Mesendoderm (in vitro differentiated cells): ENCODE data around the gene SERTAD2.

ENCODE experiments used
- DNase-seq: peaks from one replicate; pipeline ENCODE4 v3.0.0; 2013
- H2AK5ac ChIP-seq: 2 replicates; pipeline ENCODE4 v1.6.1; 2013; ENCODE audit warnings: low read length, inconsistent platforms
- H2BK120ac ChIP-seq: 2 replicates; pipeline ENCODE4 v1.6.1; 2013; ENCODE audit warnings: low read depth, mild to moderate bottlenecking, low read length, moderate library complexity, mixed read lengths
- H2BK15ac ChIP-seq: replicated peaks from 2 replicates; pipeline ENCODE4 v1.6.1; 2013; ENCODE audit warnings: low read depth, mild to moderate bottlenecking, moderate library complexity
- H2BK5ac ChIP-seq: 2 replicates; pipeline ENCODE4 v1.6.1; 2013; ENCODE audit warnings: low read length, inconsistent platforms
- H3K18ac ChIP-seq: 2 replicates; pipeline ENCODE4 v1.6.1; 2013; ENCODE audit warnings: mild to moderate bottlenecking, low read length, mixed read lengths
- H3K23ac ChIP-seq: one replicate; pipeline ENCODE4 v1.6.1; 2013; ENCODE audit warnings: low read length
- H3K27ac ChIP-seq: 2 replicates; pipeline ENCODE4 v1.5.1; 2013; ENCODE audit warnings: low read depth, mild to moderate bottlenecking, inconsistent platforms, low read length, moderate library complexity
- H3K27me3 ChIP-seq: 2 replicates; pipeline ENCODE4 v1.6.1; 2013; ENCODE audit warnings: low read length, control low read depth, mild to moderate bottlenecking, inconsistent platforms; ENCODE audit not compliant: insufficient read depth, poor library complexity
- H3K36me3 ChIP-seq: 2 replicates; pipeline ENCODE4 v1.6.1; 2013; ENCODE audit warnings: low read length, inconsistent platforms; ENCODE audit not compliant: control insufficient read depth, insufficient read depth
- H3K4ac ChIP-seq: one replicate; pipeline ENCODE4 v1.6.1; 2013; ENCODE audit warnings: low read depth, mild to moderate bottlenecking, low read length, moderate library complexity
- H3K4me1 ChIP-seq: 2 replicates; pipeline ENCODE4 v1.6.1; 2013; ENCODE audit warnings: low read depth, low read length, inconsistent platforms; ENCODE audit not compliant: control insufficient read depth
- H3K4me2 ChIP-seq: 2 replicates; pipeline ENCODE4 v1.6.1; 2013; ENCODE audit warnings: low read length
- H3K4me3 ChIP-seq: 2 replicates; pipeline ENCODE4 v1.5.1; 2013; ENCODE audit warnings: mild to moderate bottlenecking, low read length
- H3K56ac ChIP-seq: one replicate; pipeline ENCODE4 v1.6.1; 2013; ENCODE audit warnings: low read length
- H3K79me1 ChIP-seq: 2 replicates; pipeline ENCODE4 v1.6.1; 2013; ENCODE audit warnings: low read length, inconsistent platforms
- H3K79me2 ChIP-seq: 2 replicates; pipeline ENCODE4 v1.6.1; 2013; ENCODE audit warnings: mild to moderate bottlenecking, low read length; ENCODE audit not compliant: control insufficient read depth, insufficient read depth
- H3K9ac ChIP-seq: 2 replicates; pipeline ENCODE4 v1.6.1; 2013; ENCODE audit warnings: low read length, inconsistent platforms
- H4K5ac ChIP-seq: one replicate; pipeline ENCODE4 v1.6.1; 2013; ENCODE audit warnings: low read length
- H4K8ac ChIP-seq: one replicate; pipeline ENCODE4 v1.6.1; 2013; ENCODE audit warnings: low read depth, mild to moderate bottlenecking, control low read depth, low read length, moderate library complexity
- WGBS: extraction: QIAGEN DNeasy Blood & Tissue Kit; methylation state at CpG from one replicate; pipeline ENCODE4 v1.1.7; 2013; ENCODE audit warnings: low lambda C conversion rate, missing lambda C conversion rate; ENCODE audit not compliant: insufficient coverage; ENCODE audit errors: extremely low coverage; 5-methylcytosine and 5-hydroxymethylcytosine counted together

SERTAD2 gene

GRCh38 chr2:64604155-64604554 is 49.6 kb downstream of the SERTAD2 start:
- Histone ChIP-seq H3K79me1 (no peaks in the 10 kb centered on the region), H4K5ac (no peak overlapping the region), H3K4me1 (no peaks in the 10 kb centered on the region), H3K56ac (no peak overlapping the region), H3K36me3 (no peaks in the 10 kb centered on the region), H3K4me2 (no peak overlapping the region), H3K18ac (no peak overlapping the region), H2AK5ac (no peak overlapping the region), H2BK15ac (no peak overlapping the region), H2BK5ac (no peak overlapping the region), H3K79me2 (no peaks in the 10 kb centered on the region), H3K23ac (no peak overlapping the region), H3K4me3 (no peak overlapping the region), H4K8ac (no peak overlapping the region), H3K27ac (no peak overlapping the region), H3K4ac (no peak overlapping the region), H2BK120ac (no peak overlapping the region), H3K27me3 (no peaks in the 10 kb centered on the region), H3K9ac (no peak overlapping the region)
- no peak for DNase-seq
- no CpG with 5 or more reads among the region's 2 CpGs for WGBS

- DNase-seq, result no peak
- no peak overlapping the region for H3K18ac ChIP-seq
- no CpG with 5 or more reads among the region's 11 CpGs for WGBS
Measured at GRCh38 chr2:64602436-64602835, 51.3 kb downstream of the SERTAD2 start.

DNA sequence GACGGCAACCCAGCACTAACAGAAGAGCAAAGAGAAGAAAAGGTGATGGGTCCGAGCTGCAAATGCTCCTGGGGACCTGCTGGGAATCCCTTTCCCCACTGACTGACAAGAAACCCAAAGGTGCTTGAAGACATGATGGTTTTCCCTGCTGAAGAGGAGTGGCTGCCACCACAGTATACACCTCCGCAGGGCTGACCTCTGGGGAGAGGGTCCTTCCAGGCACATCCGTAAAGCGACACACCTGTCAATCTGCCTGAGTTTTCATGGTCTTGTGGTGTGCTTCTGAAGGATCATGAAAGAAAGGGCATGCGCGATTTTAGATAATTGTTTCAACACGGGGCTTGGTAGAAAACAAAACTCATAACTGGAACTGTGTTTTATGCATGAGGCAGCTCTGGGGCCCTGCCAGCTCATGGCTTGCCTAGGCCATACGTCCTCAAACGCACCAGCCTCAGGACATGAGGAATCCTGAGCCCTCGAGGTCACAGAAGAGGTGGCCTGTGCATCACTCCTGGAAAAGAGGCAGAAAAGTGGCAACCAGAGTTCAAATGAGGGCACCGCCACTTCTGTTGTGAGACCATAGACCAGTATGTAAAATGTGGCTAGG is 51.8 kb downstream of the SERTAD2 start:
- H3K79me1 ChIP-seq, result no peaks in the 10 kb centered on the region
- no peaks in the 10 kb centered on the region for H3K79me2 ChIP-seq
- no CpG with 5 or more reads among the region's 12 CpGs for WGBS
- no peak overlapping the region for H3K27ac ChIP-seq
- no peaks in the 10 kb centered on the region for H3K27me3 ChIP-seq
- no peak overlapping the region for H3K56ac ChIP-seq
- H2AK5ac ChIP-seq, result no peak overlapping the region
- H3K4ac ChIP-seq, result no peak overlapping the region
- no peak overlapping the region for H3K18ac ChIP-seq
- no peak overlapping the region for H3K4me2 ChIP-seq
- H3K36me3 ChIP-seq, result no peaks in the 10 kb centered on the region
- H3K4me1 ChIP-seq, result no peaks in the 10 kb centered on the region
- H4K8ac ChIP-seq, result no peak overlapping the region
- H3K4me3 ChIP-seq, result no peak overlapping the region
- H3K23ac ChIP-seq, result no peak overlapping the region
- no peak overlapping the region for H3K9ac ChIP-seq
- H2BK5ac ChIP-seq, result no peak overlapping the region
- H2BK120ac ChIP-seq, result no peak overlapping the region
- no peak overlapping the region for H2BK15ac ChIP-seq
- no peak overlapping the region for H4K5ac ChIP-seq
- no peak for DNase-seq

More at GRCh38 chr2:64602436-64602835, 51.3 kb downstream of the SERTAD2 start:
- Histone ChIP-seq H3K27me3 (no peaks in the 10 kb centered on the region), H3K79me2 (no peaks in the 10 kb centered on the region), H3K56ac (no peak overlapping the region), H3K79me1 (no peaks in the 10 kb centered on the region), H3K23ac (no peak overlapping the region), H3K4ac (no peak overlapping the region), H3K9ac (no peak overlapping the region), H3K4me1 (no peaks in the 10 kb centered on the region), H3K4me3 (no peak overlapping the region), H2BK5ac (no peak overlapping the region), H4K8ac (no peak overlapping the region), H3K4me2 (no peak overlapping the region), H3K36me3 (no peaks in the 10 kb centered on the region), H3K27ac (no peak overlapping the region), H4K5ac (no peak overlapping the region), H2BK120ac (no peak overlapping the region), H2BK15ac (no peak overlapping the region), H2AK5ac (no peak overlapping the region)

DNA sequence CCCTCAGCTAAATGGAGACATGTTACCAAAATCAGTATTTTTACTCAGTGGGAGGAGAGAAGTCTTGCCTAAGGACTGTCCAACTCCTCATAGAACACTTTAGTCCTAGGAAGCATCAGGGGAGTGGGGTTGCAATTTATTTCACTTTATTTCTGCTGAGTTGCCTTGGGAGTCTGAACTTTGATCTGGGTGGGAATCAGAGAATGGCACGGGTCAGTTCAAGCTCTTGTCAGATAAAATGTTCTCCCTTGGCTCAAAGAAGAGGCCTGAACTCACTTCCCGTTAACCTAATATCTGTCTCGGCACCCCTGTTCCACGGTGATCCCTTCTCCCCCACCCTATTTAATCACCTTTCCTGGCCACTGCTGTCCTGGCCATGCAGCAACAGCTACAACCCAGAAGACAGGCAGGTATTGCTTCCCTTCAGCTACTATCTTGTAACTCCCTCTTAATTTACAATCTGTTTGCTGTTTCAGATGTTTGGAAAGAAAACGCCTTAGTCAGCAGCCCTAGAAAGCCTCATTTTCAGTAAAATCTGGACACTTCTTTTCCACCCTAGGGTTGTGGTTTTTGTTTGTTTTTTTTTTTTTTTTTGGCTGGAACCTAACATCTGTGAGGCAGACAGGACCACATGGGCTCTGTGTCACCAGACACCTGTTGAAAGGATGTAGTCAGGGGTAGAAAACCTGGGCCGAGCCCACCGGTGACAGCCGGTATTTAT is 52.5 kb downstream of the SERTAD2 start:
- no peak overlapping the region for H3K9ac ChIP-seq
- WGBS, result no CpG with 5 or more reads among the region's 8 CpGs
- H4K8ac ChIP-seq, result no peak overlapping the region
- no peak overlapping the region for H3K23ac ChIP-seq
- no peak overlapping the region for H3K4ac ChIP-seq
- H4K5ac ChIP-seq, result no peak overlapping the region
- H3K4me3 ChIP-seq, result no peak overlapping the region
- DNase-seq, result no peak
- H3K27ac ChIP-seq, result no peak overlapping the region
- H3K36me3 ChIP-seq, result no peaks in the 10 kb centered on the region
- no peak overlapping the region for H3K4me2 ChIP-seq
- no peak overlapping the region for H2BK120ac ChIP-seq
- no peaks in the 10 kb centered on the region for H3K79me1 ChIP-seq
- H3K18ac ChIP-seq, result no peak overlapping the region
- H2AK5ac ChIP-seq, result no peak overlapping the region
- H2BK5ac ChIP-seq, result no peak overlapping the region
- no peaks in the 10 kb centered on the region for H3K27me3 ChIP-seq
- H2BK15ac ChIP-seq, result no peak overlapping the region
- H3K4me1 ChIP-seq, result no peaks in the 10 kb centered on the region
- H3K79me2 ChIP-seq, result no peaks in the 10 kb centered on the region
- no peak overlapping the region for H3K56ac ChIP-seq

DNA sequence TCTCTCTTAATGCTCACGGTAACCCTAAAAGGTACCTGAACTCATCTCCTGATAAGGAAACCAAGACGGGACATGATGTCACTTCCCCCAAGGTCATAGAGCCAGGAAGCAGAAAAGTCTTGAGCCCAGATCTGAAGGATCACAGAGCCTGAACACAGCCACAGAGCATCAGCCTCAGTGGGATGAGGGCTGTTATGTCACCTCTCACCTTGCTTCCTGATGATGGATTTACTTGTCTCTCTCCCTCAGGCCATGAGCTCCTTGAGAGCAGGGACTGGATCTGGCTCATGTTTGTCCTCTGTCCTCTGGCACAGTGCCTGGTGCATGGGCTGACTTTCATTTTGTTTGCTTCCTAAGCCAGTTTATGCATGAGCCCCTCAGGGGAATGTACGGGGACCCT is 54.2 kb downstream of the SERTAD2 start:
- no peak overlapping the region for H3K18ac ChIP-seq
- H3K27me3 ChIP-seq, result no peaks in the 10 kb centered on the region
- H3K9ac ChIP-seq, result no peak overlapping the region
- no peak overlapping the region for H3K56ac ChIP-seq
- H2BK5ac ChIP-seq, result no peak overlapping the region
- H3K79me1 ChIP-seq, result no peaks in the 10 kb centered on the region
- WGBS, result no CpG with 5 or more reads among the region's 3 CpGs
- no peak overlapping the region for H3K4me2 ChIP-seq
- no peaks in the 10 kb centered on the region for H3K79me2 ChIP-seq
- H2BK120ac ChIP-seq, result no peak overlapping the region
- no peak overlapping the region for H3K23ac ChIP-seq
- H2BK15ac ChIP-seq, result no peak overlapping the region
- H3K36me3 ChIP-seq, result no peaks in the 10 kb centered on the region
- H4K8ac ChIP-seq, result no peak overlapping the region
- H3K27ac ChIP-seq, result no peak overlapping the region
- no peak overlapping the region for H2AK5ac ChIP-seq
- no peak overlapping the region for H3K4ac ChIP-seq
- DNase-seq, result no peak
- H4K5ac ChIP-seq, result no peak overlapping the region
- no peak overlapping the region for H3K4me3 ChIP-seq
- H3K4me1 ChIP-seq, result no peaks in the 10 kb centered on the region

DNA sequence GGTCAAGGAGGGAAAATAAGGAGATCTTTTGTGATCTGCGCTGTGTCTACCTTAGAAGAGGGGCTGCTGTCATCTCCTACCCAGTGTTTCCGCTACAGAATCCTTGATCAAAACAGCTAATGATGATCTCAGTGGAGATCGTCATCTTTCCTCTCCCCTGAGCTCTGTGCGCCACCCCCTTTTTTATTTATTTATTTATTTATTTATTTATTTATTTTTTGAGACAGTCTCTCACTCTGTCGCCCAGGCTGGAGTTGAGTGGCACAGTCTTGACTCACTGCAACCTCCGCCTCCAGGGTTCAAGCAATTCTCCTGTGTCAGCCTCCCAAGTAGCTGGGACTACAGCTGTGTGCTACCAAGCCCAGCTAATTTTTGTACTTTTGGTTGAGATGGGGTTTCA is 55.5 kb downstream of the SERTAD2 start:
- Histone ChIP-seq H3K4me2 (no peak overlapping the region), H3K23ac (no peak overlapping the region), H3K36me3 (no peaks in the 10 kb centered on the region), H2AK5ac (no peak overlapping the region), H3K79me1 (no peaks in the 10 kb centered on the region), H3K27me3 (no peaks in the 10 kb centered on the region), H3K18ac (no peak overlapping the region), H2BK120ac (no peak overlapping the region), H3K4me3 (no peak overlapping the region), H3K79me2 (no peaks in the 10 kb centered on the region), H2BK5ac (no peak overlapping the region), H3K9ac (no peak overlapping the region), H3K4ac (no peak overlapping the region), H2BK15ac (no peak overlapping the region), H3K4me1 (no peaks in the 10 kb centered on the region), H4K8ac (no peak overlapping the region), H4K5ac (no peak overlapping the region), H3K27ac (no peak overlapping the region), H3K56ac (no peak overlapping the region)
- WGBS, result no CpG with 5 or more reads among the region's 6 CpGs
- DNase-seq, result no peak
